ENCODE measurements around the gene BAIAP3. TPM values are rescaled to one million over a fixed set of nuclear protein-coding genes. Genes with fewer than 3 reads are reported as not detected.

Gene BAIAP3
- total RNA-seq, 1 donor, result 2.3 TPM

GRCh38 chr16:1354815-1355540 lies 21.5 kb downstream of the BAIAP3 start:
- Histone ChIP-seq H3K4me1 (ENCODE audit: insufficient read depth, low read length) (peaks cover 30% of the 10 kb centered on the region), H3K27me3 (ENCODE audit: insufficient read depth, low read length) (no peaks in the 10 kb centered on the region), H3K9me3 (ENCODE audit: low read depth, low read length) (no peaks in the 10 kb centered on the region), H3K4me3 (ENCODE audit: low read length) (no peak overlapping the region)

- Histone ChIP-seq H3K27me3 (ENCODE audit: insufficient read depth, low read length) (no peaks in the 10 kb centered on the region), H3K4me3 (ENCODE audit: low read length) (no peak overlapping the region), H3K4me1 (ENCODE audit: insufficient read depth, low read length) (peaks cover 24% of the 10 kb centered on the region), H3K9me3 (ENCODE audit: low read depth, low read length) (no peaks in the 10 kb centered on the region)
These were observed 22.1 kb downstream of the BAIAP3 start for GRCh38 chr16:1355591-1355990.

- Histone ChIP-seq H3K4me1 (ENCODE audit: insufficient read depth, low read length) (peaks cover 17% of the 10 kb centered on the region), H3K4me3 (ENCODE audit: low read length) (no peak overlapping the region), H3K9me3 (ENCODE audit: low read depth, low read length) (no peaks in the 10 kb centered on the region), H3K27me3 (ENCODE audit: insufficient read depth, low read length) (no peaks in the 10 kb centered on the region)
These were observed 22.8 kb downstream of the BAIAP3 start for GRCh38 chr16:1356061-1356900.

GRCh38 chr16:1357906-1358566 lies 24.6 kb downstream of the BAIAP3 start:
- no peaks in the 10 kb centered on the region for H3K9me3 ChIP-seq (ENCODE audit: low read depth, low read length)
- H3K27me3 ChIP-seq (ENCODE audit: insufficient read depth, low read length), result no peaks in the 10 kb centered on the region
- no peak overlapping the region for H3K4me3 ChIP-seq (ENCODE audit: low read length)
- peaks cover 6% of the 10 kb centered on the region for H3K4me1 ChIP-seq (ENCODE audit: insufficient read depth, low read length)

- no peaks in the 10 kb centered on the region for H3K27me3 ChIP-seq (ENCODE audit: insufficient read depth, low read length)
- H3K4me3 ChIP-seq (ENCODE audit: low read length), result no peak overlapping the region
- no peaks in the 10 kb centered on the region for H3K4me1 ChIP-seq (ENCODE audit: insufficient read depth, low read length)
- H3K9me3 ChIP-seq (ENCODE audit: low read depth, low read length), result no peaks in the 10 kb centered on the region
These were observed 28.4 kb downstream of the BAIAP3 start for GRCh38 chr16:1361685-1362360.

GRCh38 chr16:1362807-1363206 lies 29.4 kb downstream of the BAIAP3 start:
- H3K9me3 ChIP-seq (ENCODE audit: low read depth, low read length), result no peaks in the 10 kb centered on the region
- H3K4me1 ChIP-seq (ENCODE audit: insufficient read depth, low read length), result no peaks in the 10 kb centered on the region
- no peak overlapping the region for H3K4me3 ChIP-seq (ENCODE audit: low read length)
- H3K27me3 ChIP-seq (ENCODE audit: insufficient read depth, low read length), result no peaks in the 10 kb centered on the region

GRCh38 chr16:1363501-1364041 lies 30.1 kb downstream of the BAIAP3 start:
- Histone ChIP-seq H3K4me1 (ENCODE audit: insufficient read depth, low read length) (no peaks in the 10 kb centered on the region), H3K9me3 (ENCODE audit: low read depth, low read length) (no peaks in the 10 kb centered on the region), H3K27me3 (ENCODE audit: insufficient read depth, low read length) (no peaks in the 10 kb centered on the region), H3K4me3 (ENCODE audit: low read length) (no peak overlapping the region)

GRCh38 chr16:1364510-1364909 lies 31.1 kb downstream of the BAIAP3 start:
- Histone ChIP-seq H3K27me3 (ENCODE audit: insufficient read depth, low read length) (no peaks in the 10 kb centered on the region), H3K4me1 (ENCODE audit: insufficient read depth, low read length) (no peaks in the 10 kb centered on the region), H3K9me3 (ENCODE audit: low read depth, low read length) (no peaks in the 10 kb centered on the region), H3K4me3 (ENCODE audit: low read length) (no peak overlapping the region)

- H3K4me3 ChIP-seq (ENCODE audit: low read length), result no peak overlapping the region
- H3K4me1 ChIP-seq (ENCODE audit: insufficient read depth, low read length), result no peaks in the 10 kb centered on the region
These were observed 32.7 kb downstream of the BAIAP3 start for GRCh38 chr16:1366060-1366711.

GRCh38 chr16:1366712-1367299 lies 33.4 kb downstream of the BAIAP3 start:
- Histone ChIP-seq H3K27me3 (ENCODE audit: insufficient read depth, low read length) (no peaks in the 10 kb centered on the region), H3K4me3 (ENCODE audit: low read length) (no peak overlapping the region), H3K9me3 (ENCODE audit: low read depth, low read length) (no peaks in the 10 kb centered on the region), H3K4me1 (ENCODE audit: insufficient read depth, low read length) (no peaks in the 10 kb centered on the region)

More at GRCh38 chr16:1366060-1366711, 32.7 kb downstream of the BAIAP3 start:
- no peaks in the 10 kb centered on the region for H3K27me3 ChIP-seq (ENCODE audit: insufficient read depth, low read length)
- no peaks in the 10 kb centered on the region for H3K9me3 ChIP-seq (ENCODE audit: low read depth, low read length)

- Histone ChIP-seq H3K9me3 (ENCODE audit: low read depth, low read length) (no peaks in the 10 kb centered on the region), H3K4me1 (ENCODE audit: insufficient read depth, low read length) (no peaks in the 10 kb centered on the region), H3K27me3 (ENCODE audit: insufficient read depth, low read length) (no peaks in the 10 kb centered on the region), H3K4me3 (ENCODE audit: low read length) (no peak overlapping the region)
These were observed 34.2 kb downstream of the BAIAP3 start for GRCh38 chr16:1367486-1368174.

- H3K4me1 ChIP-seq (ENCODE audit: insufficient read depth, low read length), result no peaks in the 10 kb centered on the region
- H3K27me3 ChIP-seq (ENCODE audit: insufficient read depth, low read length), result no peaks in the 10 kb centered on the region
- H3K9me3 ChIP-seq (ENCODE audit: low read depth, low read length), result no peaks in the 10 kb centered on the region
- no peak overlapping the region for H3K4me3 ChIP-seq (ENCODE audit: low read length)
These were observed 37.9 kb downstream of the BAIAP3 start for GRCh38 chr16:1371054-1371978.
